Trophoblast cell (in vitro differentiated cells and primary cell): ENCODE results near the gene TXNL4B.

Source experiments
- DNase-seq, 2 donors: peaks; one replicate each; pipeline ENCODE4 v3.0.0-alpha.2; 2016
- H2AFZ ChIP-seq: 2 replicates; pipeline ENCODE4 v1.6.1; 2013; ENCODE audit warnings: low read length, moderate library complexity, mild to moderate bottlenecking; ENCODE audit not compliant: insufficient read depth, poor library complexity
- H2AK5ac ChIP-seq: 2 replicates; pipeline ENCODE4 v1.6.1; 2013; ENCODE audit warnings: mild to moderate bottlenecking, low read length
- H2BK120ac ChIP-seq: 2 replicates; pipeline ENCODE4 v1.6.1; 2013; ENCODE audit warnings: low read length, mild to moderate bottlenecking, moderate library complexity; ENCODE audit not compliant: insufficient read depth, poor library complexity
- H2BK12ac ChIP-seq: 2 replicates; pipeline ENCODE4 v1.6.1; 2013; ENCODE audit warnings: mild to moderate bottlenecking, low read length, moderate library complexity
- H2BK5ac ChIP-seq: 2 replicates; pipeline ENCODE4 v1.6.1; 2013; ENCODE audit warnings: low read length, low read depth, moderate library complexity, mild to moderate bottlenecking; ENCODE audit not compliant: poor library complexity
- H3K14ac ChIP-seq: 2 replicates; pipeline ENCODE4 v1.6.1; 2013; ENCODE audit warnings: mild to moderate bottlenecking, low read length
- H3K18ac ChIP-seq: 2 replicates; pipeline ENCODE4 v1.6.1; 2013; ENCODE audit warnings: mild to moderate bottlenecking, low read length
- H3K23ac ChIP-seq: 2 replicates; pipeline ENCODE4 v1.6.1; 2013; ENCODE audit warnings: low read length
- H3K27ac ChIP-seq: 2 replicates; pipeline ENCODE4 v1.5.1; 2013; ENCODE audit warnings: low read depth, mild to moderate bottlenecking, inconsistent platforms, low read length, moderate library complexity
- H3K27me3 ChIP-seq: 2 replicates; pipeline ENCODE4 v1.6.1; 2013; ENCODE audit warnings: inconsistent platforms, mild to moderate bottlenecking, low read length, moderate library complexity; ENCODE audit not compliant: insufficient read depth
- H3K36me3 ChIP-seq, 2 experiments: 1 replicate in 1 of 2; 2 replicates in 1 of 2; pipeline ENCODE4 v1.6.1; 2013; ENCODE audit warnings: low read length in 2 of 2, mild to moderate bottlenecking in 2 of 2, moderate library complexity in 1 of 2; ENCODE audit not compliant: insufficient read depth in 2 of 2, control insufficient read depth in 1 of 2
- H3K4ac ChIP-seq: 2 replicates; pipeline ENCODE4 v1.6.1; 2013; ENCODE audit warnings: low read depth, mild to moderate bottlenecking, low read length, moderate library complexity
- H3K4me1 ChIP-seq, 2 experiments: 1 replicate in 1 of 2; 2 replicates in 1 of 2; pipeline ENCODE4 v1.6.1; 2013; ENCODE audit warnings: low read length in 2 of 2, mild to moderate bottlenecking in 2 of 2, moderate library complexity in 1 of 2; ENCODE audit not compliant: insufficient read depth in 2 of 2, control insufficient read depth in 1 of 2
- H3K4me2 ChIP-seq: 2 replicates; pipeline ENCODE4 v1.6.1; 2013; ENCODE audit warnings: inconsistent platforms, mild to moderate bottlenecking, low read length, moderate library complexity
- H3K4me3 ChIP-seq: 2 replicates; pipeline ENCODE4 v1.5.1; 2013; ENCODE audit warnings: mild to moderate bottlenecking, low read depth, low read length, inconsistent platforms
- H3K79me1 ChIP-seq: one replicate; pipeline ENCODE4 v1.6.1; 2013; ENCODE audit warnings: low read length
- H3K79me2 ChIP-seq: 2 replicates; pipeline ENCODE4 v1.6.1; 2013; ENCODE audit warnings: low read length, mild to moderate bottlenecking; ENCODE audit not compliant: control insufficient read depth, insufficient read depth, poor library complexity
- H3K9ac ChIP-seq: 2 replicates; pipeline ENCODE4 v1.6.1; 2013; ENCODE audit warnings: mild to moderate bottlenecking, low read length
- H3K9me3 ChIP-seq: 2 replicates; pipeline ENCODE4 v1.6.1; 2013; ENCODE audit warnings: low read depth, mild to moderate bottlenecking, control low read depth, inconsistent platforms, low read length; ENCODE audit not compliant: insufficient read depth
- H4K12ac ChIP-seq: 2 replicates; pipeline ENCODE4 v1.6.1; 2013; ENCODE audit warnings: low read depth, mild to moderate bottlenecking, low read length, moderate library complexity
- H4K8ac ChIP-seq: 2 replicates; pipeline ENCODE4 v1.6.1; 2013; ENCODE audit warnings: low read depth, mild to moderate bottlenecking, low read length, moderate library complexity
- H4K91ac ChIP-seq: one replicate; pipeline ENCODE4 v1.6.1; 2013; ENCODE audit warnings: low read depth, mild to moderate bottlenecking, low read length, moderate library complexity
- WGBS: extraction: QIAGEN DNeasy Blood & Tissue Kit; methylation state at CpG from one replicate; pipeline ENCODE4 v1.1.7; 2013; ENCODE audit warnings: missing lambda C conversion rate; ENCODE audit not compliant: insufficient read length, insufficient coverage; ENCODE audit errors: extremely low coverage; 5-methylcytosine and 5-hydroxymethylcytosine counted together

TXNL4B gene

DNA sequence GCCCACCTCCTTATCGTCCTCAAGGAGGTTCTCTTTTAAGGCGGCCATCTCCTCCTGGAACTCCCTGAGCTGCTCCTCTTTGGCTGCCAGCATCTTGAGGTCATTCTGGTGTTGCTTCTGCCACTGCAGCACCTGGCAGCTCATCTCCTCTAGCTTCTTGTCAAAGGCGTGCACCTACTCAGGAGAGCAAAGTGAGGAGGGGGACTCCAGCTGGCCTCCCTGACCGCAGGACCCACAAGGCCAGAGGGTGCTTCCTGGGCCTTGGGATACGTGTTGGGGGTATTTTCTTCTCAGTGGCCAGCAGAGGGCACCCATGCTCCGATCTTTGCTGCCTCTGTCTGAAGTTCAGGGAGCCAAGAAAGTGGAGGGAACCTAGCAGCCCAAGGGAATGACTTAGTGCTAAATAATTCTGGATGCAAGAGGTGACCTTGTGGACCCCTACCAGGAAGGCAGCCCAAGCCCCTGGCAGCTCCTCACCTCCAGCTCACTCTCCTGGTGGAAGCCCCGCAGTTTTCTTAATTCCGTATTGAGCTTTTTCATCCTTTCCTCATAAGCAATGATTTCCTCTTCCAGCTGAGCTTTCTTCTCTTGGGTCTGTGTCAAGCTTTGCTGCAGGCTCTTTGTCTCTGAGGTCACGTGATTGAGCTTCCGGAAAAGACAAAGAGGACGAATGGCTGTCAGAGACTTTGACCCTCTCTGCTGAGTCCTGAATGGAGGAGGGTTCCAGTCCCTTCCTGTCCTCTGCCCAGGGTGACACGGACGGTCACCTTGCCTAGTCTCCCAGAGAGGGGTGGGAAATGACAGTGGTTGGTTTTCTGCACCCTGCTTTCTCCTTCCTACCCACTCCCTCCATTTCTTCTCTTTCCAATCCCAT is 31.6 kb upstream of the TXNL4B start:
- Histone ChIP-seq H3K4me1 (no peaks in the 10 kb centered on the region), H2BK5ac (no peak overlapping the region), H2BK120ac (no peak overlapping the region), H3K4me3 (no peak overlapping the region), H3K79me2 (no peaks in the 10 kb centered on the region), H4K91ac (no peak overlapping the region), H4K12ac (no peak overlapping the region), H3K14ac (no peak overlapping the region), H3K18ac (no peak overlapping the region), H3K79me1 (no peaks in the 10 kb centered on the region), H3K36me3 (no peaks in the 10 kb centered on the region), H3K9me3 (no peaks in the 10 kb centered on the region), H3K23ac (no peak overlapping the region), H3K27ac (no peak overlapping the region), H2AK5ac (no peak overlapping the region), H2BK12ac (no peak overlapping the region), H3K27me3 (no peaks in the 10 kb centered on the region), H3K4ac (no peak overlapping the region), H4K8ac (no peak overlapping the region), H3K9ac (no peak overlapping the region), H2AFZ (no peak overlapping the region), H3K4me2 (no peak overlapping the region)
- peak; percentile 49 to 76 for DNase-seq
- WGBS = no CpG with 5 or more reads among the region's 13 CpGs

DNA sequence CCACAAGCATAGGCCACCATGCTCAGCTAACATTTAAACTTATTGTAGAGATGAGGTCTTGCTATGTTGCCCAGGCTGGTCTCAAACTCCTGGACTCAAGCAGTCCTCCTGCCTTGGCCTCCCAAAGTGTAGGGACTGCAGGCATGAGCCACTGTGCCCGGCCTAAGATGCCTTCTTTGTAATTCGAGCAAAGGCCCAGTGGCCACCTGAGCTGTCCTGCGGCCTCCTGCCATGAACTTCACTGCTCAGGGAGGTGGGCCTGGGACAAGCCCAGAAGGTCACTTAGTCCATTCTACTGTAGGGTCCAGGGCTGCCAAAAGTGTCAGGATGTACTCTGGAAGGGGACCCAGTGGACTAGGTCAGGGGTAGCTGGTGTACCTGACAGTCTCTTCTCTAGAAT is 30.7 kb upstream of the TXNL4B start:
- Histone ChIP-seq H3K14ac (no peak overlapping the region), H2AK5ac (no peak overlapping the region), H2BK120ac (no peak overlapping the region), H3K79me2 (no peaks in the 10 kb centered on the region), H3K4me3 (no peak overlapping the region), H4K8ac (no peak overlapping the region), H2BK5ac (no peak overlapping the region), H3K27ac (no peak overlapping the region), H2AFZ (no peak overlapping the region), H3K18ac (no peak overlapping the region), H3K27me3 (no peaks in the 10 kb centered on the region), H2BK12ac (no peak overlapping the region), H3K23ac (no peak overlapping the region), H3K4me1 (no peaks in the 10 kb centered on the region), H3K4ac (no peak overlapping the region), H3K4me2 (no peak overlapping the region), H3K79me1 (no peaks in the 10 kb centered on the region), H3K9me3 (no peaks in the 10 kb centered on the region), H4K12ac (no peak overlapping the region), H3K9ac (no peak overlapping the region), H3K36me3 (no peaks in the 10 kb centered on the region), H4K91ac (no peak overlapping the region)
- no peak for DNase-seq
- WGBS = no CpG with 5 or more reads among the region's 3 CpGs

DNA sequence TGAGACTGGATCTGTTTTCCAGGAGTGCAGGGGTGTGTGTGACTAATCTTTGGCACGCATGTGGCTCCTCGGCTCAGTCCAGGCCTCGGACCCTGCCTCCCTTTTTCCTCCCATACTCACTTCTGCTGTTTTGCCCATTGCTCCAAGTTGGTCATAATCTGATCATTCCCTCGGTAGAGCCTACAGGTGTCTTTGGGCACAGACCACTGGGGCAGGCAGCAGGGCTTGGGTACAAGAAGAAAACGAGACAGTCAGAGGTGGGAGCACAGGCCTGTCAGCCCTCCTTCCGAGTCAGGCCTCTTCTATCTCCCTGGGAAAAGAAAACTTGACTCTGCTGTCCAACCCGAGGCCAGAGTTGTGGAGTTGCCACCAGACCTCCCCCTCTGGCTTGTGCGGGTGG is 30.0 kb upstream of the TXNL4B start:
- WGBS = no CpG with 5 or more reads among the region's 8 CpGs
- Histone ChIP-seq H3K79me1 (no peaks in the 10 kb centered on the region), H3K4me1 (no peaks in the 10 kb centered on the region), H3K36me3 (no peaks in the 10 kb centered on the region), H4K8ac (no peak overlapping the region), H3K4me2 (no peak overlapping the region), H3K14ac (no peak overlapping the region), H3K9ac (no peak overlapping the region), H3K27me3 (no peaks in the 10 kb centered on the region), H3K9me3 (no peaks in the 10 kb centered on the region), H4K12ac (no peak overlapping the region), H3K79me2 (no peaks in the 10 kb centered on the region), H2AK5ac (no peak overlapping the region), H3K4me3 (no peak overlapping the region), H2BK5ac (no peak overlapping the region), H3K27ac (no peak overlapping the region), H3K18ac (no peak overlapping the region), H2AFZ (no peak overlapping the region), H2BK120ac (no peak overlapping the region), H2BK12ac (no peak overlapping the region), H3K4ac (no peak overlapping the region), H3K23ac (no peak overlapping the region), H4K91ac (no peak overlapping the region)
- DNase-seq = no peak

DNA sequence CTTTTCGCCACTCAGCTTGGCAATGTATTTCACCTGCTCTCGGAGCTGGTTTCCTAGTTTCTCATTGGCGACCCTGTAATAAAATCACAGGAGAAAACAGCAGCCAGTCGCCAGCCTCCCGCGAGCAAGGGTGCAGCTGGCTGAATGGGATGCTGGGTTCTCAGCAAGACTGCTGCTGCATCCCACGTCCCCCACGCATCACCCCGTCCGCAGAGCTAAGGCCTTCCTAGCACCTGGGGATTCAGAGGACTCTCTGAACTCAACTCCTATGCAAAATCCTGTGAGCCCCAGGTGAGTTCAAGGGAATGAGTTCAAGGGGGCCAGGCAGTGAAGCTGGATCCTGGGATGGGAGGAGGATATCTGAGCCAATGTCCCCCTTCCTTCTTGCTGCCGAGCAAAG is 29.5 kb upstream of the TXNL4B start:
- Histone ChIP-seq H3K4me3 (no peak overlapping the region), H3K27ac (no peak overlapping the region), H3K9ac (no peak overlapping the region), H2AK5ac (no peak overlapping the region), H3K79me1 (no peaks in the 10 kb centered on the region), H3K4me2 (no peak overlapping the region), H3K4ac (no peak overlapping the region), H2AFZ (no peak overlapping the region), H3K4me1 (no peaks in the 10 kb centered on the region), H3K27me3 (no peaks in the 10 kb centered on the region), H3K18ac (no peak overlapping the region), H3K23ac (no peak overlapping the region), H4K12ac (no peak overlapping the region), H4K8ac (no peak overlapping the region), H2BK120ac (no peak overlapping the region), H4K91ac (no peak overlapping the region), H2BK12ac (no peak overlapping the region), H3K36me3 (no peaks in the 10 kb centered on the region), H3K14ac (no peak overlapping the region), H3K9me3 (no peaks in the 10 kb centered on the region), H3K79me2 (no peaks in the 10 kb centered on the region), H2BK5ac (no peak overlapping the region)
- no peak for DNase-seq
- WGBS = no CpG with 5 or more reads among the region's 11 CpGs
